NCI-H460 (cell line): ENCODE results near the gene ZFP36. TPM values are rescaled to one million over a fixed set of nuclear protein-coding genes. Genes with fewer than 3 reads are reported as not detected.

ENCODE experiments used
- DNase-seq: peaks from one replicate; pipeline ENCODE4 v3.0.0-alpha.2; 2016; ENCODE audit warnings: low read depth; ENCODE audit errors: extremely low read depth
- total RNA-seq: library from RNA; depleted of rRNA; stranded (reverse); fragments of >200 nt; shearing (Covaris generic); gene quantifications from 2 replicates; pipeline ENCODE4 v1.2.3, GENCODE V29; 2014

Gene ZFP36
- total RNA-seq, 1 experiment from 2014 or later: 15.1 TPM

GRCh38 chr19:39415111-39416046, 8.7 kb downstream of the ZFP36 start:
- DNase-seq: no peak

GRCh38 chr19:39416152-39417120, 9.8 kb downstream of the ZFP36 start:
- DNase-seq: no peak

- no peak for DNase-seq
Measured at GRCh38 chr19:39417463-39418181, 11.0 kb downstream of the ZFP36 start.

DNA sequence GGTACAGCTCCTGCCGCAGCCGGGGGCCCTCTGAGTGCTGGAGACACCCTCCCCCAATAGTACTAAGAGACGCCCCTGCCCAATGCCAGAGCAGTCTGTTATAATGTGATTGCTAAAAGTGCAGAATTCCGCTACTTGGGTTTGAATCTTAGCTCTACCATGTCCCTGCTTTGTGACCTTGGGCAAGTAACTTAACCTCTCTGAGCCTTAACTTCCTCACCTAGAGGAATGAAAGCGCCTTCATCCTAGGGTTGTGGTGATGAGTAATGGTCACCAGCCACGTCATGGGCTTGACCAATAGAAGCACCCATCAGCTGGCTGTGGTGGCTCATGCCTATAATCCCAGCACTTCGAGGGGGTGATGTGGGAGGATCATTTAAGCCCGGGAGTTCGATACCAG, 12.4 kb downstream of the ZFP36 start:
- DNase-seq: no peak

DNA sequence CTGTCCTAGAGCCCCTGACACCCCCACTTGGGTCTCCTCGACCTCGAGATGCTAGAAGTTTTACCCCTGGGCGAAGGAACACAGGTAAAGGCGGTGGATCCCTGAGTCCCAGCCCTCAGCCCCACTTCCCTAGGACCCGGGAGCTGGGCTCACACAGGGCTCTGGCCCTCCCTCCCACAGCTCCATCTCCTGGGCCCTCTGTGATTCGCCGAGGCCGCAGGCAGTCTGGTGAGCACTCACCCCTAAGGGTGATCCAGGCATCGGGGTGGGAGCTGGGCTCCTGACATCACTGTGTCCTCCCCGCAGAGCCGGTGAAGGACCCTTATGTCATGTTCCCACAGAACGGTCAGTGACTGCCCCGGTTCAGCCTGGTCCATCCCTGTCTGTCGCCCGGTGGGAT, 14.1 kb downstream of the ZFP36 start:
- DNase-seq: no peak

- DNase-seq: no peak
Measured at GRCh38 chr19:39422020-39422419, 15.4 kb downstream of the ZFP36 start.

- DNase-seq: no peak
Measured at GRCh38 chr19:39423258-39424086, 16.8 kb downstream of the ZFP36 start.

DNA sequence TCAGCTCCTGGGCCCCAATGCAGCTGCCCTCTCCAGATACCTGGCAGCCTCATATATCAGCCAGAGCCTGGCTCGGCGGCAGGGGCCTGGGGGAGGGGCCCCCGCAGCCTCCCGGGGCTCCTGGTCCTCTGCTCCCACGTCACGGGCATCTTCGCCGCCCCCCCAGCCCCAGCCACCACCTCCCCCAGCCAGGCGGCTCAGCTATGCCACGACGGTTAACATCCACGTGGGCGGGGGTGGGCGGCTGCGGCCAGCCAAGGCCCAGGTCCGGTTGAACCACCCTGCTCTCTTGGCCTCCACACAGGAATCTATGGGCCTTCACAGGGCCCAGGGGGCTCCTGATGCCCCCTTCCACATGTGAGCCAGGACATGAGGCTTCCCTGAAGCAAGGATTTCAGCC, 18.3 kb downstream of the ZFP36 start:
- no peak for DNase-seq

DNA sequence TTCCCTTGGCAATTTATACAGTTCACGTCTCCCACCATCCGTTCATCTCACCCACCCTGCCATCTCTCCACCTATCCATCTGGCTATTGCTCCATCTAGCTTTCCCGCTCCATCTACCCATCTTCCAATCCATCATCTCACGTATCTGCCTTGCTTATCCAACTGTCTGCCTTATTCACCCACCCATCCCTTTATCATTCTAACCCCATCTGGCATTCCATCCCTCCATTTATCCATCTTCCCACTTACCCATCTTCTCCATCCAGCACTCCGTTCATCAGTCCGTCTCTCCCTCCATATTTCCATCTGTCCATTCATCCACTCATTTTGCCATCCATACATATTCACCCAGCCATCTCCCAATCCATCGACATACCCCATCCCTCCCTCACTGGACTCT, 19.1 kb downstream of the ZFP36 start:
- no peak for DNase-seq

DNA sequence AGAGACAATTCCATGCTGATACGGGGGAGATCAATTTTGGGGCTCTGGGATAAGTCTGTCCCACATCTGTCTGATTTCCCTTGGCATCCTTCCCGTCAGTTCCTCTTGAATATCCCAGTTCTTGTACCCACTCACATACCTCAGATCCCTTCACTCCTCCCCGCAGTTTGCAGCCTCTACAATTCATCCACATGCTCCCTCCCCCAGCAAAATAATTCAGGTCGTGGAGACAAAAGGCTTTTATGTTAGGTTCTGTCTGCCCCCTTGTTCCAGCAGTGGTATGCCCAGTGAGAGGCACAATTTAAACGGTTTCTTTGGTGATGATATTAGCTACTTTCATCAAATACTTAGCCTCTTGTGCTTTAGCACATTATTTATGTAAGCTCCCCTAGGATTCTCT, 19.5 kb downstream of the ZFP36 start:
- DNase-seq: no peak

- DNase-seq: no peak
Measured at GRCh38 chr19:39427707-39428106, 21.1 kb downstream of the ZFP36 start.

DNA sequence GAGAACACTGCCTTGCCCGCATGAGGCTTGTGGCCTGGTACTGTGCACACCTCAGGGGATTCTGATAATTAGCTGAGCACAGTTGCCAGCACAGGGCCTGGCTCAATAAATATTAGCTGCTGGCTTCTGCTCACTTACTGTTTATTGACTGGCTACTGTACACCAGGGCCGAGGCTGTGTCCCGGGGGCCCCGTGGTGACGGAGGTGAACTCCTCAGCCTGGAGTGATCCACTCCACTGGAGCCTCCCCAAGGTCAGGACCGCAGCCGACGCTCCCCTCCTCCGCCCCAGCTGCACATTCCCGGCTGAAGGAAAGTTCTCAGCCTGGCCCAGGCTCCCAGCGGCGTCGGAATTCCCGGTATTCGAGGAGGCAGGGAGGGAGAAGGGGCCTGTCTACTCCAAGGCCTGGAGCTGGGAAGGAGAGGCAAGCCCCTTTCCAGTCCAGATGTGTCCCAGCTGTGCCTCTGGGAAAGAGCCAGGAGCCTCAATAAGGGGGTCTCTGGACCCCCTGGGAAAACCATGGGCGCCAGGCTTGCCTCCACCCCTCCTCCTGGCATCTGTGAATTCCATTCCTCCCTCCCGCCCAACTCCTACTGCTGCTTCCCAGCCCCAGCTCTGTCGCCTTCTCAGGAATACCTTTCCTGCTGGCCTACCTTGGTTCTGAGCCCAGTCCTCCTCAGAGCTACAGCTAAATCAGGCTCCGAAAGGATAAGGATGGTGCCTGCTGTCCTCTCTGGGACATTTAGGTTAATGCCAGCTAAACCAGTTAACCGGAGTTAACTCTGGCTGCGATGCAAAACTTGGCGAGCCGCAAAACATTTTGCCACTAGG, 21.9 kb downstream of the ZFP36 start:
- no peak for DNase-seq

DNA sequence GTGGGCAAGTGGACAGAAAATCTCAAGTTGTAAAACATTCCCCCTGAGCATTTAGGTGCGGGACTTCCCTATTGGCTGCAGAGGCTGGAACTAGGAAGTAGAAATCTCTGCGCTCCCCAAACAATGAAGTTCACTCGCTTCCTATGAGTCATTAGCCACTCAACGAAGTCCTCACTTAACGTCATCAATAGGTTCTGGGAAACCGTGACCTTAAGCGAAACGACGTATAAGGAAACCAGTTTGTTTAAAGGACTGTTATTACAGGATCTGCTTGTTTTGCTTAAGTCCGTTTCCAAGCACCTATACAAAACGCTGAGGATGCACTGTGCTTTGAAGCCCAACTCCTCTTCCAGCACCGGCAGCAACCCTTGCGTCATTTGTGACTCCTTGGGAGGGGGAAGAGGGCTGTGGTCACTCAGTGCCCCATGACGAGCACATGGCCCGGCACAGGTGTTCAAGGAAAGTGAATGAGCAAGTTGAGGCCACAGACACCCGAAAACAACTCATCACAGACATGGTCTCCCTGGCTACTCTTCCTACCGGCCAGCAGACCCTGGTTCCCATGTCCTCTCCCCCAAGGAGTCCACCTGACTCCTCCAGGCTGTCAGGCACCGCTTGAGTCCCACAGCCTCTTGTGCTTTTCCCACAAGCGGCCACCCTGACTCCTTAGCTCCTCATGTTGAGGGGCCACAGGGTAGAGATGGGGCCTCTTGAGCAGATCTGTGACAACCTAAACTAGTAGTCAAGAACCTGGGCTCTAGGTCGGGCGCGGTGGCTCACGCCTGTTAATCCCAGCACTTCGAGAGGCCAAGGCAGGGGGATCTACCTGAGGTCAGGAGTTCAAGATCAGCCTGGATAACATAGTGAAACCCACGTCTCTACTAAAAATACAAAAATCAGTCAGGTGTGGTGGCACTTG, 24.3 kb downstream of the ZFP36 start:
- peak; percentile 96 for DNase-seq

DNA sequence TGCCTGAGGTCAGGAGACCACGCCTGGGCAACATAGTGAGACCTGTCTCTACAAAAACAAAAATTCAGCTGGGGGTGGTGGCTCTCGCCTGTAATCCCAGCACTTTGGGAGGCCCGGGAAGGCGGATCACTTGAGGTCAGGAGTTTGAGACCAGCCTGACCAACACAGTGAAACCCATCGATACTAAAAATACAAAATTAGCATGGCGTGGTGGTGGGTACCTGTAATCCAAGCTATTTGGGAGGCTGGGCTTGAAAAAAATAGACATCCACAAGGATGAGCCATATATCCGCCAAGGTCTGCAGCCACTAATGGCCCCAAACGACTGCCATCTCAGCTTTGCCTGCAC, 26.0 kb downstream of the ZFP36 start:
- DNase-seq: no peak

DNA sequence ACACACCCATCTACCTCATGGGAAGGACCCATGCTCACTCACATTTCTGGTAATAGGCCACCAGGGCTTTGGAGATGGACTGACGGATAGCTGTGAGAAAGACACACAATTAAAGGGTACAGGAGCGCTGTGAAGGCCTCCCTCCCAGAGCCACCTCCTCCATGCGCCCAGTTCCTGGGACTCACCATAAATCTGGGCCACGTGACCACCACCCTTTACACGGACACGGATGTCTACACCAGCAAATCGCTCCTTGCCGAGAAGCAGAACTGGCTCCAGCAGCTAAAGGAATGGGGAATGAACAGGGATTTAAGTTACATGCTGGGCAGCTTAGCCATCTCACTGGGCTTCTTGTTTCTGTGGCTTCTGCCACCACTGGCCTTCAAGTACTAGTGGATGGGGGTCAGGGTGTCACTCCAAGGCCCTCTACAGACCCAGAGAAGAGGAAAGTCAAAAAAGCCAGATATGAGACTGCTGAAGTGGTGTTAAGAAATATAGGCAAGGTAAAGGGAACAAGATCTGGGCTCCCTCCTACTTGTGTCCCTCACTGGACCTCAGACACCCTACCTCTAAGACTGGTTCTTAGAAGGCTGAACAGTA, 26.9 kb downstream of the ZFP36 start:
- no peak for DNase-seq

DNA sequence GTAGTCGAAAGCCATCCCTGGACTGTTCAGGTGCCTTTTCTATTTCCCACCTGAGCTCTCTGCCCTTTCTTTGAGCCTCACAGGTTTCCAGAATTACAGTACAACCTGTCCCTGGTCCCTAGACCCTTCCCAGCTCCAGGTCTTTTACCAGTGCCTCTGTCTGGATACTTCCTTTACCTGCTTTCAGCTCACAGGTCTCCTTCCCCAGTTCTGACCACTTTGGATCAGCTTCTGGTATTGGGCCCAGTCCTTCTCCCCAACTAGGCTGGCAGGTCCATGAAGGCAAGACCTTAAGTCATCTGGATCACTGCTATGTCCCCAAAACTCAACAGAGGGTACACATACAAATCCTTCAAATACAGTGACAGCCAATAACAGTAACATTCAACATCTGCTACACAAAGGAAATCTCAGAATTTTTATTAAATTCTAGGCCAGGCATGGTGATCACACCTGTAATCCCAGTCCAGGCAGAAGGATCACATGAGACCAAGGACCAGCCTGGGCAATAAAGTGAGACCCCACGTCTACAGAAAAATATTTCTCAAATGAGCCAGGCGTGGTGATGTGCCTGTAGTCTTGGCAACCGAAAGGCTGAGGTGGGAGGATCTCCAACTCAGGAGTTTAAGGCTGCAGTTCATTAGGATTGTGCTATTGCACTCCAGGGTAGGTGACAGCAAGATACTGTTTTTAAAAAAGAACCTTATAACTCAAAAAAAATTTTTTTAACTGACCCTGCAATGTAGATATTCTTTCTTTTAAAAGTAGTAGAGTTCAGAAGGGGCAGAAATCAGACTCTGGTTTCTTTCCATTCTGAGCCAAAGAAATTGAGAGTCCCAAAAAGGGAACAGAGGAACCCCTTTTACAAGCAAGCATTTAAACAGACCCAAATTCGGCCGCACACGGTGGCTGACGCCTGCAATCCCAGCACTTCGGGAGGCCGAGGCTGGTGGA, 27.8 kb downstream of the ZFP36 start:
- DNase-seq: no peak
